Fibroblast of skin of left quadriceps (primary cell): ENCODE results near the gene PLEKHN1.
"Not testable (repeated sequence)": the region's sequence is repeated elsewhere in the genome, so short reads cannot be mapped to it uniquely, and the experiment has no call there.

Experiments
- DNase-seq, 2 experiments: peaks; one replicate each; pipeline ENCODE4 v3.0.0-alpha.2; 2013; ENCODE audit warnings: low read depth in 2 of 2

The PLEKHN1 gene

DNA sequence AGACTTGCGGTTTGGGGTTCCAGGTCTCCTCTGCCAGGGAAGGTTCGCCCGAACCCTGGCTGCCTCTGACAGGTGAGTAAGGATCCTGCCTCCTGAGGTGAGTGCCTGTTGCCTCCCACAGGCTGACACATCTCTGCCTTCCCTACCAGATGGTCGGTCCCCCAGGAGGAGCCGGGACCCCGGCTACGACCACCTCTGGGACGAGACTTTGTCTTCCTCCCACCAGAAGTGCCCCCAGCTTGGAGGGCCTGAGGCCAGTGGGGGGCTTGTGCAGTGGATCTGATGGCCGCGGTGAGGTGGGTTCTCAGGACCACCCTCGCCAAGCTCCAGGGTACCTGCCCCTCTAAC lies 8.0 kb downstream of the PLEKHN1 start:
- no peak for DNase-seq

DNA sequence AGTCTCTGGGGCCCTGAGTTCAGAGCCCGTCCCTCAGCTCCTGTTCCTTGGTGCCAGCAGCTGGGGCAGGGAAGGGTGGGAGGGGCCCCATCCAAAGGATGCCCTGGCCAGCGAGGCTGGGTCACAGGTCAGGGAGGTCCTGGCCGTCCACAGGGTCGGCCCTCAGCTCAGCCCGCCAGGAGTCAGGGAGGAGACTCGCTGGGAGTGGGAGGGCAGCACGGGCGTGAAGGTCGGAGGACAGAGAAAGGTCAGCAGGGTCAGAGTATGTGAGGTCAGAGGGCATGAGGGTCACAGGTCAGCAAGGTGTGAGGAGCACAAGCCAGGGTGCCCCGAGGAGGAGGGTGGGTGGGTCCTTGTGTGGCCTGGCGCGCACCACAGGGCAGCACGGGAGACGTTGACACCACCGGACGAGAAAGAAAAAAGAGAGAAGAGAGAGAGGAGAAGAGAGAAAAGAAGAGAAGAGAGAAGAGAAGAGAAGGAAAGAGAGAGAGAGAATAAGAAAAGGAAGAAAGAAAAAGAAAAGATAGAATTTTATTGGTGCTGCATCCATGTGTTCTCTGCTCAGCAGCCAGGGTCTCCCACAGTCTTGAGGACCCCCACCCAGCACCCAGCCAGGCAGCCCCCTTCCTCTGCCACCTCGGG lies 8.5 kb downstream of the PLEKHN1 start:
- no peak for DNase-seq

DNA sequence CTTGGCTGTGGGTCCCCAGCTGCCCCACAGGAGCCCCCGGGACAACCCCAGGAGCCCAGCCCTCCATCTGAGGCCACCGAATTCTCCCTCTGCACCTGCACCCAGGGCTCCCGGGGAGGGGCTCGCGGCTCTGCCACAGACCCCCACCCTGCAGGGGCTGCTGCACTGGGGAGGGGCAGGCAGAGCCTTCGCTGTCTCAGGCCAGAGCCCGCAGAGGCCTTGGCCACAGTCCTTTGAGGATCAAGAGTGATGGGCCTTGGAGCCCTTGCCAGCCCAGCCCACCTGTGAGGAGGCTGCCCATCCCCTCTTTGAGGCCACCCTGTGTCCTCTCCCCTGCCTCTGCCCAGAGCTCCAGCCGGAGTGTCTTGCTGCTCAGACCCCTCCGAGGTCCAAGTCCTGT lies 9.1 kb downstream of the PLEKHN1 start:
- DNase-seq: no peak

DNA sequence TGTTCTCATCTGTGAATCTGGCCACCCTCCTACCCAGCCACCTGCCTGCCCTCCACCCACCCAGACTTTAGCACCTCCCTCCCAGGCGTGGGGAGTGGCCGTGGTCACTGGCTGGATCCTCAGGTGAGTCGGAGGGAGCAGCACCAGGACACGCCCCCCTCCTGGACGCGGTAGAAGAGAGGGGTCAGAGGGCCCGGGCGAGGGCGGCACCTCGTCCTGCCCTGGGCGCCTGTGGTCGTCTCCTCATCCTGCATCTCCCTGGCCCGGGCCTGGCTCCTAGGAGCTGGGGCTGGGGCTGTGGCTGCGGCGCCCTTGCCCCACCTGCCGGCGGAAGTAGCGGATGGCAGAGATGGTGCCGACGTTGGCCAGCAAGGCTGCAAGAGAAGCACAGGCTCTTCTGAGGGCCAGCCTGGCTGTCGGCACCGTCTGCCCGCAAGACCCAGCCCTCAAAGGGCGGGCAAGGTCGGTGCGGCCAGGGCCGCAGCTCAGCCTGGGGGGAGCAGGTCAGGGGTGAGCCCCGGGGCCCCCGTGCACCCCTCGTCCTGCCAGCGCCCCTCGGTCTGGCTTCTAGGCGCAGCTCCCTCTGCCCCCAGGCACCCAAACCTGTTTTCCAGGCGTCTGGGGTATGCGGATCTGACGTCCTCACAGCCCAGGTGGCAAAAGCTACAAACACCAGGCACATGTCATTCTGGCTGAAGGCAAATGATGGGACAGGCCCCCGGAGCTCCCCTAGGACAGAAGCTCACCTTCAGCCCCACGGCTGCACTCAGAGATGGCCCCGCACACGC lies 9.8 kb downstream of the PLEKHN1 start:
- DNase-seq: no peak

DNA sequence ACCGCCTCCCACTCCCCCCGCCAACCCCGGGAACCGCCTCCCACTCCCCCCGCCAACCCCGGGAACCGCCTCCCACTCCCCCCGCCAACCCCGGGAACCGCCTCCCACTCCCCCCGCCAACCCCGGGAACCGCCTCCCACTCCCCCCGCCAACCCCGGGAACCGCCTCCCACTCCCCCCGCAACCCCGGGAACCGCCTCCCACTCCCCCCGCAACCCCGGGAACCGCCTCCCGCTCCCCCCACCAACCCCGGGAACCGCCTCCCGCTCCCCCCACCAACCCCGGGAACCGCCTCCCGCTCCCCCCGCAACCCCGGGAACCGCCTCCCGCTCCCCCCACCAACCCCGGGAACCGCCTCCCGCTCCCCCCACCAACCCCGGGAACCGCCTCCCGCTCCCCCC lies 10.5 kb downstream of the PLEKHN1 start:
- not testable (repeated sequence) for DNase-seq

DNA sequence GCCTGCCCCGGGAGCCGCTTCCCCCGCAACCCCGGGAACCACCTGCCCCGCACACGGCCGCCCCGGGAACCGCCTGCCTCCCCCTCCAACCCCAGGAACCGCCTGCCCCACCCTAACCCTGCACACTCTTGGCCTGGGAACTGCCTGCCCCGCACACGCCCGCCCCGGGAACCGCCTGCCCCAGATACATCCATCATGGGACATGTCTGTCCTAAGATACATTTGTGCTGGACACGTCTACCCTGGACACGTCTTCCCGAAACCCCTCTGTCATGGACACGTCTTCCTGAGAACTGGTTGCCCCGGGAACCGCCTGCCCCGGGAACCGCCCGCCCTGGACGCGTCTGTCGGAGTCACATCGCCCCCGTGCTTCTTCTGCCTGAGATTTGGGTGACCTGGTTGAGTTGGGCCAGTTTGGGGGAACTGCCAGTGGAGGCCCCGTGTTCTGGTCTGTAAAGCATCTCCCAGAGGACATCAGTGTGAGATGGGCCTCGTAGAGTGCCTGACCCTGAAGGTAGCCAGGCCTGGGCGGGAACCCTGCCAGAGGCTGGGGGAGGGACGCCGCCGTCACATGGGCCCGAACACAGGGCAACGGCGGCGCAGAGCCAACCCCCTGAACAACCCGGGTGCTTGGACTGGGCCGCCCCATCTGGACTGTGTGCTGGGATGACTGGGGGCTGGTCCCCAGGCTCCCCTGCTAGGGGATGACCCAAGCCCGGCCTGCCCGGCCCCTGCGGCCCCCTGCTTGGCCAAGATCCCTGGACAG lies 12.0 kb downstream of the PLEKHN1 start:
- DNase-seq: no peak

DNA sequence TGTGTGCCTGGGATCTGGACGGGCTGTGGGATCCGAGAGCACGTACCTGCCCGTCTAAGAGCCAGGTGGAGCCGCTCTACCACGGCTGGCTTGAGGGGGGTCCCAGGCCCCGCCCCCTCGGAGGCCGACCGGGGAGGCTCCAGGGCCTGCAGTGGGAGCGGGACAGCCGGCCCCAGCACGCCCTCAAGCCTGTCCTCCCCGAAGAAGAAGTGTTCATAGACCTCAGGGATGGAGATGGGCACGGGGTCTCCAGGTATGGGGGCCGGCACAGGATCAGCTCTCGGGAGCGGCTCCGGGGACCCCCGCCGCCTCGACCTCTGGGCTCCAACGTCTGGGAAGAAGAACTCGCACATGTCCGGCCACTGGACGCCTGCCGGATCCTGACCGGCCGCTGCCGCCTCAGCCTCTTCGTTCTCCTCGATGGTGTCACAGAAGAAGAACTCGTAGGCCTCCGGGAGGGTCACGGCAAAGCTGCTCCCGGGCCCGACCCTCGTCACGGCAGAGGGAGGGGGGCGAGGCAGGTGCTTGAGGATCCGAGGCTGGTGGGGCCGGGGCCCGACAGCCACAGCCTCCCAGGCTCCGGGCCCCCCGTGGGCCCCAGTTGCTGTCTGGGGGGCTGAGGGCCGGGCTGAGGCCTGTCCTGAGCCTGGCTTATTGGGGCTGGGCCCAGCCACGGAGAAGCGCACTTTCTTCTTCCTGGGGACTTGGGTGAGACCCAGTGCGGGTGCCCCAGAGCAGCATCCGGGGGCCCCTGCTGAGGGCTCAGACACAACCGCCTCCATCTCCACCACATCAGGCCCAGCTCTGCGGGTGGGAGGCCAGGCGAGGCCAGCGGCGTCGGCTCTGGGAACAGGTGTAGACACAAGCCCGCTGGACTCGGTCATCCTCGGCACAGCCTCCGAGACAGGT lies 12.8 kb downstream of the PLEKHN1 start:
- no peak for DNase-seq

DNA sequence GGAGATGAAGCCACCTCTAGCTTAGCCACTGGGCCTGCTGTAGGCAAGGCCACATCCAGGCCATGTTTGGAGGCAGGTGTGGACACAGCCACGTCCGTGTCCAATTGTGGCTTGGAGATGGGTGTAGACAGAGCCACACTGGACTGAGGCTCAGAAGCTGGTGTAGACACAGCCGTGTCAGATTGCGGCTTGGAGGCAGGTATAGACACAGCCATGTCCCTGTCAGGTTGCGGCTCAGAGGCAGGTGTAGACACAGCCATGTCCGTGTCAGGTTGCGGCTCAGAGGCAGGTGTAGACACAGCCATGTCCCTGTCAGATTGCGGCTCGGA lies 13.4 kb downstream of the PLEKHN1 start:
- no peak for DNase-seq

DNA sequence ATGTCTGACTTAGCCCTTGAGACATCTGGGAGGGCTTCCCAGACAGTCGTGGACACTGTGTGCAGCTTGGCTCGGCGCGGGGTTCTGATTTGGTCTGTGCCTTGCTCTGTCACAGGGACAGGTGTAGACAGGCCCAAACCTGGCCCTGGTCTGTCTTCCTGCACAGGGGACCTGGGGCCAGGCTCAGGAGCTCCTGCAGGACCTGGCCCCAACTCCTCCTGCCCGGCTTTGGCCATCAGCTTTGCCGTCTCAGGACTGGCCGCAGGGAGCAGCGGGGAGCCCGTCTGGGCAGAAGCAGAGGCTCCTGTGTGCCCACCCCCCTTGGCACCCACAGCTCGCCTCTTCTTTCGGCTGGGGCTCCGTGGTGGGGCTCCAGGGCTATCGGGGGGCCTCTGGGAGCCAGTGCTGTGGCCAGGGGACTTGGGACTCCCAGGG lies 13.9 kb downstream of the PLEKHN1 start:
- DNase-seq: no peak

DNA sequence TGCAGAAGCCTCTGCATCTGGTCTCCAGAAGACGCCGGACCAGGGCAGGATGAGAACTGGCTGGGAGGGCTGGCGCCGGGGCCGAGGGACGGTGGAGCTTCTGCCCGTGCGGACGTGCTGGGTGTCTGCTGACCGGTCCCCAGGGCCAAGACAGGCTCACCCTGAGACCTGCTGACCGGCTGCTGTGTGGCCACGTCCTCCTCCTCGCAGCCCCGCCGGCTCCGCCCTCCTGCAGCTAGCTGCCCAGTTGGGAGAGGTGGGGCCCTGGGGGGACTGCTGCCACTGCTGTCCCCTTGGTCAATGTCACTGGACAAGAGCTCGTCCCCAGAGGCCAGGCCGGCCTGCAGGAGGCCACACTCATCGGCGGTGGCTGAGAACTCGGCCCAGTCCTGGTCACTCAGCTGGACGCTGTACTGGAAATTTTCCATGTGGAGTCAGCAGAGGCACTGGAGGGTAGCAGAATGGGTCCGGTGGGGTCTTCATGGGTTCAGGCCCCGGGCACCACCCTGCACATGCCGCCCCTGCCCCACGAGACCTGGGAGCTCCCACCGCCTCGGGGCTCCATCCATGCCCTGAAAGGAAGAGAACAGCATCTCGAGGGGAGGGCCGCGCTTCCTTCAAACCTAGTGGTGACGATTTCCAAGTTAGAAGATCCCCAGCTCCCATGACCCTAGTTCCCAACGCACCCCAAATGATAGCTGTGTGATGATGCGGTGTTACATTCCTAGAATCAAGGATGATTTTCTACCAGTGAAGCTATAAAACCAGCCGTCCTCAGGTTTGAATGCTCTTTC lies 14.5 kb downstream of the PLEKHN1 start:
- no peak for DNase-seq

DNA sequence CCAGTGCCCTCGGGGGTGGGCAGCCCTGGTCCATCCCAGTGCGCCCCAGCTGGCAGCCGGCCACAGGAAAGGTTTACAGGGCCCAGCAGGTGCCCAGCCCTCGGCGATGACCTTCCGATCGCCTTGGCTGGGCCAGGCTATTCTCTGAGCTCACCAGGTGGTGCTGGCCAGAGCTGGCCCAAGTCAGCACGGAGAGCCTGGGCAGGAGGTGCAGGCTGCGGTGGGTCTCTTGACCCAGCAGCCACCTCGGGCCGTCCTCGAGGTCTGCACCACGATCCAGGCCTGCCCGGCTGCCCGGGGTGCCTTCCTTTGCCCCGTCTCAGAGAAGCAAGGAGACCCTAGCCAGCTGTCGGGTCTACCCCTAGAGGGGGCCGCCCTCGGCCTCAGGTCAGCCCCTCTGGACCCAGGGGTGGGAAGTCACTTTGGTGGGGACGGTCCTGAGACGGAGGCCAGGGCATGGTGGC lies 15.2 kb downstream of the PLEKHN1 start:
- DNase-seq: no peak

DNA sequence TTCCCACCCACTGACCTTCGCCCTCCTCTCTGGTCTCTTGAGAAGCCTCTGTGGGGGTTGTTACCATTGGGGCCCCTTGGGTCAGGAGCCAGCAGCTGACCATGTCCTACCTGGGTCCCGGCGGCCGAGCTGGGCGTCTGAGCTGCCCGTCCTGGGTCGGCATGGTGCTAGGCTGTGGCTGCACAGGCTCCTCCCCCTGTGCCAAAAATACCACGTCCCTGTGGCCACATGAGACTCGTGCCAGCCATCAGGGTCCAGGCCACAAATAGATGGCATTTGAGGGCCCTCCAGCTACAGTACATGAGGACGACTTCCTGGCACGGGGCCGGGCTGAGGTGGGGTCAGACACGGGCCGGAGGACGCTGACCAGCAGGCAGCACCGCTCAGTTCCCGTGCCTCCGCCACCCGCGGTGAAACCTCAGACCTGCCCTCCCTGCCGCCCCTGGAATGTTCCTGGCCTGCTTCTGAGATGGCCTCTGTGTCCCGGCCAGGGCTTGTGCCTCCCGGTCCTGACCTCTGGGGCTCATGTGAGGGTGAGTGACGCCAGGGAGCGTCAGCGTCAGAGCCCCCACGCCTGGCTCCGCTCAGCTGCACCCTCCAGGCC lies 15.8 kb downstream of the PLEKHN1 start, which contains the start of gene PERM1:
Gene PERM1 (minus strand): TSS at position 139 of the 604 bp plus-strand sequence. CDS start 1,064 bp downstream, outside the sequence.
- no peak for DNase-seq

DNA sequence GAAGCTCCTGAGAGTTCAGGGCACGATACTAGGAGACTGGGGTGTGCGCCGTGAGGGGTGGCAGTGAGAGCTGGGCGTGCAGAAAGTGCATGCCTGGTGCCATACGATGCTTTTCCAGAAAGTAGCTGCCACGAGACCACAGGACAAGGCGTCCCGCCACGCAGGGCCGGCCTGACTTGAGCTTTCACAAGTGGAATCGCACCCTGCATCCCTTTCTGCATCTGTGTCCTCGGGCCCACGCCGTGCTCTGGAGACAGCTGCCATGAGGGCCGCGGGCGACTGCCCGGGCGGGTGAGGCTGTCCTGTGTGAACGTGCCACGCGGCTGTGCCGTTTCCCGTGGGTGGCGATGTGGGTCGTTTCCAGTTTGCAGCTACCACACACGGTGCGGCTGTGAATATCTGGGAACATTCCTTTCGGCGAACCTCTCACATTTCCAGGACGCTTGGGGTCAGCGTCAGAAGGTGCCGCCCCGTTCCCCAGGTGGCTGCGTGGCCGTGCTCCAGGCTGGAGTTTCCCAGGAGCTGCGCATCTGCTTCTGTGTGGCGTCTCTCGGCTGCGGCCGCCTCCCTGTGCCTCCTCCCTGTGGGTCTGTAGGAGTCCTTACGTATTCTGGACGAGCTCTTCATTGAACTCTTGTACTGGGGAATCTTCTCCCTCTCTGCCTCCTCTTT lies 16.6 kb downstream of the PLEKHN1 start:
- no peak for DNase-seq

DNA sequence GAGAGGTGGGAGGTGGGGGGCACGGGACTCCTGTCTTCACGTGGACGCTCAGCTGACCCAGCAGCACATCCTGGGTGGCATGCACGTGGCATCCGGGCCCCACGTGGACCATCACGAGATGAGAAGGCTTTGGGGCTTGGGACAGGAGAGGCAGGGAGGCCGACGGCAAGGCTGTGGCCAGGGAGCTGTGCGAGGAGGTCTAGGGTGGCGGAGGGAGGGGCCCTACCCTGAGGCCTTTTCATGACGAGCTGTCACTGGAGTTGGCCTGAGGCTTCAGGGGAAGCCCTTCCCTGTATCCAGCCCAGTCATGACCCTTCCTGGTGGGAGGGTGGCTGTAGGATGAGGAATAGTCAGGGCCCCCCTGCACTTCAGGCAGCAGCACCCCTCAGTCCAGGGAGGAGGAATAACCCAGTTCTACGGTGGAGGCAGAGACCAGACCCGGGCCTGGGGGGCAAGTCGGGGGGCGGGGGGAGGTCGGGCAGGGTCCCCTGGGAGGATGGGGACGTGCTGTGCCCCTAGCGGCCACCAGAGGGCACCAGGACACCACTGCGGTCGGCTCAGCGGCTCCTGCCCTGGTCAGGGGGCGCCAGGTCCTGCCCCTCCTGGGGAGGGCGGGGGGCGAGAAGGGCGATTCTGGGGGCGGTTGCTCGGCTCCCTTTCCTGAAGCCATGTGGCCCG lies 17.7 kb downstream of the PLEKHN1 start:
- no peak for DNase-seq

DNA sequence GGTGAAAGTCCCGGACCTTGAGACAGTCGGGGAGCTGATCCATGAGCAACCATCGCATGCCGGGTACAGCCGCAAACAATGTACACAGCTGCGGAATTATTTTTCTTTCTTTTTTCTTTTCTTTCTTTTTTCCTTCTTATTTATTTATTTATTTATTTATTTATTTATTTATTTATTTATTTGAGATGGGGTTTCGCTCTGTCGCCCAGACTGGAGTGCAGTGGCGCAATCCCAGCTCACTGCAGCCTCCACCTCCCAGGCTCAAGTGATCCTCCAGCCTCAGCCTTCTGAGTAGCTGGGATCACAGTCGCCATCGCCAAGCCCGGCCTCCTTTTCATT lies 18.2 kb downstream of the PLEKHN1 start:
- no peak for DNase-seq

DNA sequence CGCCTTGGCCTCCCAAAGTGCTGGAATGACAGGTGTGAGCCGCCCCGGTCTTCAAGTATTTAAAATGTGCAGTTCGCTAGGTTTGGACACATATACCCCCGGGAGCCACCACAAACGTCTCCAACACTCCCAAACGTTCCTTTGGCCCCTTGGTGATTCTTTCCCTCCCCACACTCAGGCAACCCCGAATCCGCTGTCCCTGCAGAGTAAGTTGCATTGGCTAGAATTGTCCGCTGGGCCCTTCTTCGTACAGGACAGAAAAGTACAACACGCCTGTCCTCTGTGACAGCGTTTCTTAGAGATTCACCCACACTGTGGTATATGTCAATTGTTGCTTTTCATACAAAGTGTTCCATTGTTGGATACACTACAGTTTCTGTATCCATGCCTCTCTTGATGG lies 18.8 kb downstream of the PLEKHN1 start:
- DNase-seq: no peak

DNA sequence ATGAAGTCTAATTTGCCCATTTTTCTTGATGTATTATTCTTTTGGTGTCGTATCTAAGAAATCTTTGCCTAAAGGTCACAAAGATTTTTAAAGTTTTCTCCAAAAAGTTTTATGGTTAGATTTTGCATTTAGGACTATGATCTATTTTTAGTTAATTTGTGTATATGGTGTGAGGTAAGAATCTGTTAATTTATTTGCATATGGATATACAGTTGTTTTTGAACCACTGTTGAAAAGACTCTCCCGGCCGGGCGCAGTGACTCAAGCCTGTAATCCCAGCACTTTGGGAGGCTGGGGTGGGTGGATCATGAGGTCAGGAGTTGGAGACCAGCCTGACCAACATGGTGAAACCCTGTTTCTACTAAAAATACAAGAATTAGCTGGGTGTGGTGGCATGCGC lies 21.8 kb downstream of the PLEKHN1 start:
- DNase-seq: not testable (repeated sequence)

DNA sequence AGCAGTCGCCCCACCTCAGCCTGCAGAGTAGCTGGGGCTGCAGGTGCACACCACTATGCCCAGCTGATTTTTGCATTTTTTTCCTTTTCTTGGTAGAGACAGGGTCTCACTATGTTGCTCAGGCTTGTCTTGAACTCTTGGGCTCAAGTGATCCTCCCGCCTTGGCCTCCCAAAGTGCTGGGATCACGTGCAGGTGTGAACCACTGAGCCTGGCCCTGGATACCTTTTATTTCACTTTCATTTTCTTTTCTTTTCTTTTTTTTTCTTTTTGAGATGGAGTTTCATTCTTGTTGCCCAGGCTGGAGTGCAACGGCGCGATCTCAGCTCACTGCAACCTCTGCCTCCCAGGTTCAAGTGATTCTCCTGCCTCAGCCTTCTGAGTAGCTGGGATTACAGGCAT lies 25.0 kb downstream of the PLEKHN1 start:
- not testable (repeated sequence) for DNase-seq

DNA sequence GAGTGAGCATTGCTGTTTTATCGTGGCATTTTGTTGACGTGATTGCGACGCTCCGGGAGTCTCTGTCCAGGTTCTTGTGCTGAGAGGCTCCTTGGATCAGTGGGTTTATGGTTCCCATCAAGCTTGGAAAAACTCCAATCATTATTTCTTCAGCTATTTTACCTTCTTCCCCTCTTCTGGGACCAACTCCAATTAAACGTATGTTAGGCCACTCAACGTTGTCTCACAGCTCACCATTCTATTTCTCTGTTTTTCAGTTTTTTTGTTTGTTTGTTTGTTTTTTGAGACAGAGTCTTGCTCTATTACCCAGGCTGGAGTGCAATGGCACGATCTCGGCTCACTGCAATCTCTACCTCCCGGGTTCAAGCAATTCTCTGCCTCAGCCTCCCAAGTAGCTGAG lies 25.6 kb downstream of the PLEKHN1 start:
- DNase-seq: no peak
